ENCODE results near the gene PRRC2B.
"Not testable (repeated sequence)": the region's sequence is repeated elsewhere in the genome, so short reads cannot be mapped to it uniquely, and the experiment has no call there.

The PRRC2B gene

GRCh38 chr9:131349881-131350563 is 43.9 kb upstream of the PRRC2B start:
- Histone ChIP-seq H3K4me1 (ENCODE audit: low read length) (no peaks in the 10 kb centered on the region), H3K9me3 (replicated peaks; ENCODE audit: insufficient read depth, low read length) (no peaks in the 10 kb centered on the region), H3K27me3 (replicated peaks; ENCODE audit: insufficient read depth, low read length) (no peaks in the 10 kb centered on the region), H3F3A (ENCODE audit: insufficient read depth, low read length) (no peaks in the 10 kb centered on the region), H3K79me2 (ENCODE audit: low read length) (no peaks in the 10 kb centered on the region), H3K9me2 (replicated peaks; ENCODE audit: insufficient read depth, low read length) (no peaks in the 10 kb centered on the region), H3K9ac (ENCODE audit: low read length) (no peak overlapping the region), H2AFZ (ENCODE audit: low read length) (peak overlapping the region; percentile 96), H3K4me2 (ENCODE audit: low read depth, low read length) (peak overlapping the region; percentile 83), H4K20me1 (ENCODE audit: insufficient read depth, low read length) (no peaks in the 10 kb centered on the region), H3K27ac (ENCODE audit: low read length) (no peak overlapping the region), H3K36me3 (replicated peaks; ENCODE audit: insufficient read depth, low read length) (no peaks in the 10 kb centered on the region), H3K4me3 (ENCODE audit: low read length) (peak overlapping the region; percentile 39)
- TF ChIP-seq EZH2 (optimal IDR thresholded peaks at IDR 0.05; ENCODE audit: low read depth, low read length) (no peak), CTCF (IDR thresholded peaks at IDR 0.05; ENCODE audit: low read length) (peak; percentile 84)
- peak; percentile 77 for DNase-seq

DNA sequence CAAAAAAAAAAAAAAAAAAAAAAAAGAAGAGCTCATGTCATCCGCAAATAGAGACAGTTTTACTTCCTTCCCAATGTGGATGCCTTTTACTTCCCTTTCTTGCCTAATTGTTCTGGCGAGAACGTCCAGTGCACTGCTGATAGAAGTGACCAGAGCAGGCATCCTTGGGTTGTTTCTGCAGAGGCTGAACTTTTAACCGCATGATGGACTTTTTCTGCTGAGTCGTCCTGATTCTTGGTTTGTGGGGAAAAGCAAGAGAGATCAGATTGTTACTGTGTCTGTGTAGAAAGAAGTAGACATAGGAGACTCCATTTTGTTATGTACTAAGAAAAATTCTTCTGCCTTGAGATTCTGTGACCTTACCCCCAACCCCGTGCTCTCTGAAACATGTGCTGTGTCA is 37.4 kb upstream of the PRRC2B start:
- not testable (repeated sequence) for H3K9ac ChIP-seq (ENCODE audit: low read length); H3K27me3 ChIP-seq (replicated peaks; ENCODE audit: insufficient read depth, low read length); H4K20me1 ChIP-seq (ENCODE audit: insufficient read depth, low read length); H3K9me3 ChIP-seq (replicated peaks; ENCODE audit: insufficient read depth, low read length); H3K4me3 ChIP-seq (ENCODE audit: low read length); DNase-seq; H3K36me3 ChIP-seq (replicated peaks; ENCODE audit: insufficient read depth, low read length); H3K27ac ChIP-seq (ENCODE audit: low read length); H3K4me1 ChIP-seq (ENCODE audit: low read length); H3K79me2 ChIP-seq (ENCODE audit: low read length); H2AFZ ChIP-seq (ENCODE audit: low read length); H3K9me2 ChIP-seq (replicated peaks; ENCODE audit: insufficient read depth, low read length); H3K4me2 ChIP-seq (ENCODE audit: low read depth, low read length); H3F3A ChIP-seq (ENCODE audit: insufficient read depth, low read length)

DNA sequence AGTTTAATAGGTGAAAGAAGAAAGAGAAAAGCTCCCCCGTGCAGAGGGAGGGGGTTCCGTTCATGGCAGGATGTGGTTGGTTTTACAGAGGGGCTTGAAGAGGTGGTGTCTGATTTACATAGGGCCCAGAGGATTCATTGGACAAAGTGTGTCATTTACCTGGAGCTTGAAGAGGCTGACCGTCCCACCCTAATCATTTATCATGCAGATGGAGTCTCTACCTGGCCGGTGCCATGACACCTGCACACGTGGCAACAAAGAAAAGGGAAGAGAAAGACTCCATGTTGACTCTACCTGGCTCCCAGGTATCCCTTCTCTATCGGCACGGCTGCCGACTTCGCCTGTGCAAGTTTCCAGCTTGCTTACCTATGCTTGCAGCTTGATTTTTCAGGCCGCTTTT is 35.3 kb upstream of the PRRC2B start:
- H3K4me2 ChIP-seq (ENCODE audit: low read depth, low read length) = no peak overlapping the region
- no peaks in the 10 kb centered on the region for H3K79me2 ChIP-seq (ENCODE audit: low read length)
- H2AFZ ChIP-seq (ENCODE audit: low read length) = no peak overlapping the region

More for the DNA sequence above, 35.3 kb upstream of the PRRC2B start:
- H3K9ac ChIP-seq (ENCODE audit: low read length) = no peak overlapping the region
- no peaks in the 10 kb centered on the region for H3F3A ChIP-seq (ENCODE audit: insufficient read depth, low read length)
- no peaks in the 10 kb centered on the region for H3K9me3 ChIP-seq (replicated peaks; ENCODE audit: insufficient read depth, low read length)
- no peak for TF ChIP-seq EZH2 (optimal IDR thresholded peaks at IDR 0.05; ENCODE audit: low read depth, low read length)
- no peak for TF ChIP-seq EZH2phosphoT487 (IDR thresholded peaks at IDR 0.05; ENCODE audit: low read length)
- TF ChIP-seq CTCF (IDR thresholded peaks at IDR 0.05; ENCODE audit: low read length) = no peak
- no peak for DNase-seq
- no peaks in the 10 kb centered on the region for H3K36me3 ChIP-seq (replicated peaks; ENCODE audit: insufficient read depth, low read length)
- H3K27ac ChIP-seq (ENCODE audit: low read length) = no peak overlapping the region
- H3K27me3 ChIP-seq (replicated peaks; ENCODE audit: insufficient read depth, low read length) = no peaks in the 10 kb centered on the region
- no peak overlapping the region for H3K4me3 ChIP-seq (ENCODE audit: low read length)
- no peaks in the 10 kb centered on the region for H3K9me2 ChIP-seq (replicated peaks; ENCODE audit: insufficient read depth, low read length)
- H4K20me1 ChIP-seq (ENCODE audit: insufficient read depth, low read length) = no peaks in the 10 kb centered on the region
- H3K4me1 ChIP-seq (ENCODE audit: low read length) = no peaks in the 10 kb centered on the region
